Memory B cell (primary cell): ENCODE measurements around the gene MB.
"Not testable (repeated sequence)": the region's sequence is repeated elsewhere in the genome, so short reads cannot be mapped to it uniquely, and the experiment has no call there.

ENCODE experiments used
- ATAC-seq: fragments of 150-1000 bp; cut with Tn5 transposase; 2 replicates; pipeline ENCODE4 v1.10.0; 2021; ENCODE audit warnings: low read depth, mild to moderate bottlenecking, moderate library complexity
- DNase-seq, 2 donors: peaks; one replicate each; pipeline ENCODE4 v3.0.0; 2022; ENCODE audit warnings: low spot score in 2 of 2
- H3K27ac Mint-ChIP-seq: one replicate; pipeline ENCODE4 v1.8.0; 2022; ENCODE audit warnings: mild to moderate bottlenecking, moderate library complexity, mixed read lengths
- H3K27me3 Mint-ChIP-seq: one replicate; pipeline ENCODE4 v1.8.0; 2022; ENCODE audit warnings: mixed read lengths
- H3K36me3 Mint-ChIP-seq: one replicate; pipeline ENCODE4 v1.8.0; 2022; ENCODE audit warnings: mild to moderate bottlenecking, mixed read lengths
- H3K4me1 Mint-ChIP-seq: one replicate; pipeline ENCODE4 v1.8.0; 2022; ENCODE audit warnings: mixed read lengths
- H3K4me3 Mint-ChIP-seq: one replicate; pipeline ENCODE4 v1.8.0; 2022; ENCODE audit warnings: mild to moderate bottlenecking, moderate library complexity, mixed read lengths
- H3K9me3 Mint-ChIP-seq: one replicate; pipeline ENCODE4 v1.8.0; 2022; ENCODE audit warnings: mixed read lengths

Gene MB

DNA sequence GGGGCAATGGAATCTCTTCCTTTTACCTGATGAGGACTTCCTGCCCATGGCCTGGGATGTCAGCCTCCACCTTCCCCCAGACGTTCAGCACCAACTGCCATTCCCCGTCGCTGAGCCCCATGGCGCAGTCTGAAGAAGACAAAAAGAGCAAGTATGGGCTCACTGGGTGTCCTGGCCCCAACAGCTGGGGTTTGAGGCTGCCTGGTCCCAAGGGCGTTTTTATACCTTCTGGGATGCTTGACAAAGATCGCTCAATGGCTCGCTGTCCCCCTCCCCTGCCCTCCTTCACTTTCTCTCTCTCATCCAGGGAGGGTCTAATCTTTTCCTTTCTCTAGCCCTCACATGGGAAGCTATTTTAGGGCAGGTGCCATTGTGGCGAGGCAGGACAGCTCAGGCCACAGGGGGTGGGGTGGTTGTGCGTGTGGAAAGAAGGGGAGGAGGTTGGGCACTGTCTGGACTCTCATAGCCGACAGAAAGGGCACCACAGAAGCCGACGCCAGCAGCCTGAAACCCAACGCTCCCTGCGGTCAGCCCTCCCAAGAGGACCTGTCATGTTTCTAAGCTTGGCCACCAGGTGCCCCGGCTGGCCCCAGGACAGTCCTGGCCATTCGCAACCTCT is at the start of gene MB:
Gene MB, minus strand, starts transcription at position 193 of the 619 bp plus-strand sequence. Its CDS starts 72 bp downstream, at position 121.
- Mint-ChIP-seq H3K27me3 (peaks cover 1% of the 10 kb centered on the region), H3K4me1 (peaks cover under 1% of the 10 kb centered on the region), H3K36me3 (no peaks in the 10 kb centered on the region), H3K9me3 (no peaks in the 10 kb centered on the region), H3K27ac (no peak within 1 kb of the TSS), H3K4me3 (no peak within 1 kb of the TSS)
- no peak for ATAC-seq
- no peak for DNase-seq

- peaks cover 29% of the 10 kb centered on the region for H3K36me3 Mint-ChIP-seq
- not testable (repeated sequence) for ATAC-seq, H3K4me3 Mint-ChIP-seq, H3K9me3 Mint-ChIP-seq, H3K4me1 Mint-ChIP-seq, H3K27me3 Mint-ChIP-seq, DNase-seq, H3K27ac Mint-ChIP-seq
Measured at GRCh38 chr22:35666699-35667098, 49.6 kb upstream of the MB start.

GRCh38 chr22:35664955-35665587 is 47.9 kb upstream of the MB start:
- no peaks in the 10 kb centered on the region for H3K27me3 Mint-ChIP-seq
- no peak for DNase-seq
- no peak overlapping the region for H3K27ac Mint-ChIP-seq
- peaks cover 2% of the 10 kb centered on the region for H3K9me3 Mint-ChIP-seq
- no peak for ATAC-seq
- H3K36me3 Mint-ChIP-seq: peaks cover 35% of the 10 kb centered on the region
- no peak overlapping the region for H3K4me3 Mint-ChIP-seq
- H3K4me1 Mint-ChIP-seq: peaks cover 13% of the 10 kb centered on the region

DNA sequence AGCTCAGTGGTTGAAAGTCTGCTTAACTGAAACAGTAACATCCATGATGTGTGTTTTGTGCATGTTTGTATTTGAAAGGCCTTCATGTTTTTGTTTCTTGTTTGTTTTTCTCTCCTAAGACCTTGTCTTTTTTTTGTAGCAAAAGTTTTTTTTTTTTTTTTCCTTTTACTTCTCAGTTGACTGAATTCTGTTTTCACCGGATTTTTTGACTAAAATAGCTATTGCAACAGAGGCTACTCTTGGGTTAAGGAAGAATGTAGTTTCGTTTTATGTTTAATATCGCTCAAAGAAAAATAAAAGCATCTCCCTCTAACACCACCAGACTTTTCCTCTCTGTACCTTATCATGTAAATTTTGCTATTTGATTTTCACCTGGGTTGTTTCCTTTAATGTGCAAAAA is 46.2 kb upstream of the MB start:
- no peak for DNase-seq
- Mint-ChIP-seq H3K27ac (no peak overlapping the region), H3K27me3 (no peaks in the 10 kb centered on the region), H3K9me3 (peaks cover 2% of the 10 kb centered on the region), H3K36me3 (peaks cover 48% of the 10 kb centered on the region), H3K4me3 (no peak overlapping the region), H3K4me1 (peaks cover 13% of the 10 kb centered on the region)
- no peak for ATAC-seq

- no peaks in the 10 kb centered on the region for H3K27me3 Mint-ChIP-seq
- H3K27ac Mint-ChIP-seq: no peak overlapping the region
- DNase-seq: no peak
- no peak overlapping the region for H3K4me3 Mint-ChIP-seq
- peaks cover 50% of the 10 kb centered on the region for H3K36me3 Mint-ChIP-seq
- peaks cover 13% of the 10 kb centered on the region for H3K4me1 Mint-ChIP-seq
- ATAC-seq: no peak
- H3K9me3 Mint-ChIP-seq: peaks cover 2% of the 10 kb centered on the region
Measured at GRCh38 chr22:35662914-35663313, 45.8 kb upstream of the MB start.

DNA sequence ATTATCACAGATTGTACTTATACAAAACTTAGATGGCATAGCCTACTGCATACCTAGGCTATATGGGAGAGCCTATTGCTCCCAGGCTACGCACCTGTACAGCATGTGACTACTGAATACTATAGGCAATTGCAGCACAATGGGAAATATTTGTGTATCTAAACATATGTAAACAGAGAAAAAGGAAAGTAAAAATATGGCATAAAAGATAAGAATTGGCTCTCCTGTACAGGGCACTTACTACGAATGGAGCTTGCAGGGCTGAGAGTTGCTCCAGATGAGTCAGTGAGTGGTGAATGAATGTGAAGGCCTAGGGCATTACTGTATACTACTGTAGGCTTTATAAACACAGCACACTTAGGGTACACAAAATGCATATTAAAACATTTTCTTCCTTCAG is 44.3 kb upstream of the MB start:
- no peaks in the 10 kb centered on the region for H3K27me3 Mint-ChIP-seq
- H3K27ac Mint-ChIP-seq: no peak overlapping the region
- DNase-seq (no peak), ATAC-seq (no peak)
- H3K9me3 Mint-ChIP-seq: peaks cover 2% of the 10 kb centered on the region
- no peak overlapping the region for H3K4me3 Mint-ChIP-seq
- peaks cover 49% of the 10 kb centered on the region for H3K36me3 Mint-ChIP-seq
- peaks cover 13% of the 10 kb centered on the region for H3K4me1 Mint-ChIP-seq

GRCh38 chr22:35660291-35661127 is 43.4 kb upstream of the MB start:
- no peaks in the 10 kb centered on the region for H3K27me3 Mint-ChIP-seq
- peaks cover 13% of the 10 kb centered on the region for H3K4me1 Mint-ChIP-seq
- peaks cover 2% of the 10 kb centered on the region for H3K9me3 Mint-ChIP-seq
- peak overlapping the region; percentile 78 for H3K27ac Mint-ChIP-seq
- H3K36me3 Mint-ChIP-seq: peaks cover 52% of the 10 kb centered on the region
- peak in 1 of 2 donors; percentile 20 for DNase-seq
- ATAC-seq: peak; percentile 96
- H3K4me3 Mint-ChIP-seq: peak overlapping the region; percentile 14

GRCh38 chr22:35657571-35658312 is 40.6 kb upstream of the MB start:
- no peaks in the 10 kb centered on the region for H3K27me3 Mint-ChIP-seq
- H3K4me3 Mint-ChIP-seq: no peak overlapping the region
- ATAC-seq (no peak), DNase-seq (no peak)
- no peaks in the 10 kb centered on the region for H3K9me3 Mint-ChIP-seq
- H3K36me3 Mint-ChIP-seq: peaks cover 46% of the 10 kb centered on the region
- no peak overlapping the region for H3K27ac Mint-ChIP-seq
- H3K4me1 Mint-ChIP-seq: peaks cover 15% of the 10 kb centered on the region

GRCh38 chr22:35656284-35656752 is 39.2 kb upstream of the MB start:
- Mint-ChIP-seq H3K27ac (no peak overlapping the region), H3K4me1 (peaks cover 9% of the 10 kb centered on the region)
- no peak for DNase-seq

DNA sequence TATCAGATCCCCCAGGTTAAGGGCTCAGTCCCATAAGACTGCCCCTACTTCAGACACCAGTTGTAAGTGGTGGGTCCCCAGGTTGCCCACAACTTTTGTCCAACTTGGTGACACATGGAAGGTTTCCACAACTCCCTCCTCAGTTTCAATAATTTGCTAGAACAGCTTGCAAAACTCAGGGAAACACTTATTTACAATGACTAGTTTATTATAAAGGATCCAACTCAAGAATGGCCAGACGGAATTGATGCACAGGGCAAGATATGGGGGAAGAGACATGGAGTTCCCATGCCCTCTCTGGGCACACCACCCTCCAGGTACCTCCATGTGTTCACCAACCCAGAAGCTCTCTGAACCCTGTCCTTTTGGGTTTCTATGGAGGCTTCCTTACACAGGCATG is 36.7 kb upstream of the MB start:
- no peak overlapping the region for H3K4me3 Mint-ChIP-seq
- no peak overlapping the region for H3K27ac Mint-ChIP-seq
- H3K4me1 Mint-ChIP-seq: peaks cover 17% of the 10 kb centered on the region
- H3K27me3 Mint-ChIP-seq: no peaks in the 10 kb centered on the region
- H3K36me3 Mint-ChIP-seq: peaks cover 31% of the 10 kb centered on the region
- DNase-seq (no peak), ATAC-seq (no peak)
- no peaks in the 10 kb centered on the region for H3K9me3 Mint-ChIP-seq

More at GRCh38 chr22:35656284-35656752, 39.2 kb upstream of the MB start:
- Mint-ChIP-seq H3K36me3 (peaks cover 38% of the 10 kb centered on the region), H3K4me3 (no peak overlapping the region), H3K9me3 (no peaks in the 10 kb centered on the region), H3K27me3 (no peaks in the 10 kb centered on the region)
- no peak for ATAC-seq

DNA sequence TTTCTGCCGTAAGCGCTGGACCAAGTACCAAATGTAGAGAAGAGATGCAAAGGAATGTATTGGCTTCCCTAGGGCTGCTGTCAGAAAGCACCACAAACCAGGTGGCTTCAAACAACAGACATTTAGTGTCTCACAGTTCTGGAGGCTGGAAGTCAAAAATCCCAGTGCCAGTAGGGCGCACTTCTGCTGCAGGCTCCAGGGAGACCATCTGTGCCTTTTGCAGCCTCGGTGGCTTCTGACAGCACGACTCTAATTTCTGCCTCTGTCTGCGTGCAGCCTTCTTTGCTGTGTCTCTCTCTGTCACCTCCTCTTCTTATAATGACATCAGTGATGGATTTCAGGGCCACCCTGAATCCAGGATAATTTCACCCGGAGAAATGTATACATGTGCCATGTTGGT is 34.0 kb upstream of the MB start:
- H3K27me3 Mint-ChIP-seq: no peaks in the 10 kb centered on the region
- peaks cover 29% of the 10 kb centered on the region for H3K4me1 Mint-ChIP-seq
- H3K36me3 Mint-ChIP-seq: peaks cover 10% of the 10 kb centered on the region
- no peaks in the 10 kb centered on the region for H3K9me3 Mint-ChIP-seq
- H3K27ac Mint-ChIP-seq: no peak overlapping the region
- DNase-seq (no peak), ATAC-seq (no peak)
- no peak overlapping the region for H3K4me3 Mint-ChIP-seq

DNA sequence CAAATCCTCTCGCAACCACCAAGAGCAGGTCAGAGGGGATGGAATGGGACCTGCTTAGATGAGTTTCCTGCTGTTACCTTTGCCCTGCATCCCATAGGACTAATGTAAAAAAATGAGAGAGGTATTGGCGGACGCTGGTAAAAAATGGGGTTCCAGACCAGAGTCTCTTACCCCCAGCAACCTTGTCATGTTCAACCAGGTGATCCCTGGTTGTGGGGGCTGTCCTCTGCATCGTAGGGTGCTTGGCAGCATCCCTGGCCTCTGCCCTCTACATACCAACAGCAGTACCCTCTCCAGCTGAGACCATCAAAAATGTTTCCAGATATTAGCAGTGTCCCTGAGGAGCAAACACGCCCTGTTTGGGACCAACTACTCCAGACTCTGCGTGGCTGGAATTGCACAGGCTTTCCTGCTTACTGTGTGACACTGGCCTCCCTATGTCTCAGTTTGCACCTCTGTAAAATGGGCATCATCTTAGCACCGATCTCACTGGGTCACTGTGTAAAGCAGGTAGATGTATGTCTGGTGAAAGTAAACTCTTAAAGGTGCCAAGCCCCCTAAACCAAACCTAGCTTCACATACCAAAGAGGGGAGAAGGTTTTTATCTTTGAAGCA is 32.6 kb upstream of the MB start:
- no peaks in the 10 kb centered on the region for H3K9me3 Mint-ChIP-seq
- DNase-seq: no peak
- H3K4me3 Mint-ChIP-seq: peak overlapping the region; percentile 100
- H3K27ac Mint-ChIP-seq: peak overlapping the region; percentile 98
- no peak for ATAC-seq
- H3K27me3 Mint-ChIP-seq: no peaks in the 10 kb centered on the region
- peaks cover 29% of the 10 kb centered on the region for H3K4me1 Mint-ChIP-seq
- H3K36me3 Mint-ChIP-seq: peaks cover 7% of the 10 kb centered on the region

DNA sequence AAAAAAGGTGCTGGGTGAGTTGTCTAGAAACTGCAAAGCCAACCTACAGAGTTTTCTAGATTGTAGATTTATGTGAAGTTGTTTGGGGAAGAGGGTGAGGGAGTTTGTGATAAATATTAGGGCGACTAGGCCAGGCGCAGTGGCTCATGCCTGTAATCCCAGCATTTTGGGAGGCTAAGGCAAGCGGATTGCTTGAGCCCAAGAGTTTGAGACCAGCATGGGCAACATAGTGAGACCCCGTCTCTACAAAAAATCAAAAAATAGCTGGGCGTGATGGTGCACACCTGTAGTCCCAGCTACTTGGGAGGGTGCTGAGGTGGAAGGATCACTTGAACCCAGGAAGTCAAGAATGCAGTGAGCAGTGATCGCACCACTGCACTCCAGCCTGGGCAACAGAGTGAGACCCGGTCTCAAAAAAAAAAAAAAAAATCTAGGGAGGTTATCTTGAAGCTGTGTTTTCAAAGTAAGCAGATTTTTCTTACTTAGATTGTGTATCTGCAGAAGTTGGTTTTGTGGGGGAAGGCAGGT is 32.0 kb upstream of the MB start:
- Mint-ChIP-seq H3K4me3 (peak overlapping the region; percentile 100), H3K36me3 (peaks cover 7% of the 10 kb centered on the region), H3K27me3 (no peaks in the 10 kb centered on the region), H3K4me1 (peaks cover 29% of the 10 kb centered on the region), H3K9me3 (no peaks in the 10 kb centered on the region), H3K27ac (peak overlapping the region; percentile 98)
- DNase-seq: no peak
- no peak for ATAC-seq
